8988T (cell line): ENCODE data around the gene KCNH2.

Experiments
- DNase-seq: peaks from one replicate; pipeline ENCODE4 v3.0.0; 2011

KCNH2 gene

GRCh38 chr7:150947761-150948651 is 30.1 kb downstream of the KCNH2 start:
- no peak for DNase-seq

GRCh38 chr7:150947241-150947745 is 30.8 kb downstream of the KCNH2 start:
- DNase-seq = no peak

- no peak for DNase-seq
These were observed 31.5 kb downstream of the KCNH2 start for GRCh38 chr7:150946421-150947240.

GRCh38 chr7:150945853-150946420 is 32.2 kb downstream of the KCNH2 start:
- DNase-seq = no peak

- no peak for DNase-seq
These were observed 32.8 kb downstream of the KCNH2 start for GRCh38 chr7:150945171-150945852.

GRCh38 chr7:150944066-150945042 is 33.8 kb downstream of the KCNH2 start:
- DNase-seq = no peak

GRCh38 chr7:150943453-150943814 is 34.7 kb downstream of the KCNH2 start:
- DNase-seq = no peak

- no peak for DNase-seq
These were observed 35.3 kb downstream of the KCNH2 start for GRCh38 chr7:150942591-150943452.

- no peak for DNase-seq
These were observed 36.0 kb downstream of the KCNH2 start for GRCh38 chr7:150942001-150942590.

GRCh38 chr7:150941351-150942000 is 36.6 kb downstream of the KCNH2 start:
- no peak for DNase-seq

GRCh38 chr7:150940431-150941102 is 37.6 kb downstream of the KCNH2 start:
- no peak for DNase-seq

- no peak for DNase-seq
These were observed 38.7 kb downstream of the KCNH2 start for GRCh38 chr7:150939466-150939865.

- no peak for DNase-seq
These were observed 39.1 kb downstream of the KCNH2 start for GRCh38 chr7:150939052-150939451.

- DNase-seq = no peak
These were observed 39.6 kb downstream of the KCNH2 start for GRCh38 chr7:150938566-150938965.

GRCh38 chr7:150937848-150938561 is 40.1 kb downstream of the KCNH2 start:
- DNase-seq = no peak

GRCh38 chr7:150936018-150936417 is 42.1 kb downstream of the KCNH2 start:
- no peak for DNase-seq

- DNase-seq = no peak
These were observed 43.0 kb downstream of the KCNH2 start for GRCh38 chr7:150935149-150935548.

- no peak for DNase-seq
These were observed 43.9 kb downstream of the KCNH2 start for GRCh38 chr7:150934045-150934766.
